ENCODE results near the gene MRPL53.

Gene MRPL53

DNA sequence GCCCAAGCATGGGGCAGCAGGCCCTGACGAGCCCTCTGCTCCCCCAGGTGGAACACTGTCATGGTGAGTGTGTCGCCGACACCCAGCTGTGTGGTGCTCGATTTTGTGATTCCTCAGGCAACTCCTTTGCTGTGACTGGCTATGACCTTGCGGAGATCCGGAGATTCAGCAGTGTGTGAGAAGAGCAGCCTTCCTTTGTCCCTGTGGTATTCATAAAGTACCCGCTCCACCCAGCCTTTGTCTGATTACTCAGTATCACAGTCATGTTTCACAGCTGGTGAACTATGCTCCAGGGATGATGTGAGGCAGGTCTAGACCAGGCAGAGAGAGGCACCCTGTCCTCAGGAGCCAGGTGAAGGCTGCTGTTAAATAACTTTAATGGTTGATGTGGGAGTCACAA is 47.0 kb downstream of the MRPL53 start:
- peak overlapping the region in 2 of 3 experiments; percentile 9 to 48 for H3K27ac Mint-ChIP-seq
- TF ChIP-seq CTCF (IDR thresholded peaks at IDR 0.05; ENCODE audit: unreplicated experiment in 3 of 3): no peak
- no peaks in the 10 kb centered on the region for H3K27me3 Mint-ChIP-seq (ENCODE audit: low read depth)
- H3K4me3 Mint-ChIP-seq: no peak overlapping the region
- H3K36me3 Mint-ChIP-seq (ENCODE audit: low read depth): peaks cover 49% of the 10 kb centered on the region
- H3K4me1 Mint-ChIP-seq: peaks cover 14% of the 10 kb centered on the region
- no peaks in the 10 kb centered on the region for H3K9me3 Mint-ChIP-seq

DNA sequence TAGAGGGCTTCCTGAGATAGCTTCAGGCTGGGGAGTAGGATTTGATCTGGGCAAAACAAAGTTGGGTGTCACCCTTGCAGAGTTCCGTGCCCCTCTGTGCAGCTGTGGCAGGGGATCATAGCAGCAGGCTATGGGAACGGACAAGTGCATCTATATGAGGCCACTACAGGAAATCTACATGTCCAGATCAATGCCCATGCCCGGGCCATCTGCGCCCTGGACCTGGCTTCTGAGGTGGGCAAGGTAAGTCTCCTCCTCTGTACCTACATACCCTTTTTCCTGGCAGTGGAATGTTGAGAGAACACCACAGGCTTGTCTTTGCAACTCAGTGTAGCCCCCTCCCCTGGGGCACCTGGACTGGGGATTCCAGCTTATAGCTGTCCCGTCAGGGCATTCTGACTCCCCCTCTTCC is 47.5 kb downstream of the MRPL53 start:
- Mint-ChIP-seq H3K27me3 (ENCODE audit: low read depth) (no peaks in the 10 kb centered on the region), H3K4me1 (peaks cover 14% of the 10 kb centered on the region), H3K9me3 (no peaks in the 10 kb centered on the region), H3K4me3 (peak overlapping the region; percentile 10 to 28 (median 17)), H3K27ac (peak overlapping the region in 1 of 3 experiments; percentile 30), H3K36me3 (ENCODE audit: low read depth) (peaks cover 45% of the 10 kb centered on the region)
- TF ChIP-seq CTCF (IDR thresholded peaks at IDR 0.05; ENCODE audit: unreplicated experiment in 3 of 3): no peak

DNA sequence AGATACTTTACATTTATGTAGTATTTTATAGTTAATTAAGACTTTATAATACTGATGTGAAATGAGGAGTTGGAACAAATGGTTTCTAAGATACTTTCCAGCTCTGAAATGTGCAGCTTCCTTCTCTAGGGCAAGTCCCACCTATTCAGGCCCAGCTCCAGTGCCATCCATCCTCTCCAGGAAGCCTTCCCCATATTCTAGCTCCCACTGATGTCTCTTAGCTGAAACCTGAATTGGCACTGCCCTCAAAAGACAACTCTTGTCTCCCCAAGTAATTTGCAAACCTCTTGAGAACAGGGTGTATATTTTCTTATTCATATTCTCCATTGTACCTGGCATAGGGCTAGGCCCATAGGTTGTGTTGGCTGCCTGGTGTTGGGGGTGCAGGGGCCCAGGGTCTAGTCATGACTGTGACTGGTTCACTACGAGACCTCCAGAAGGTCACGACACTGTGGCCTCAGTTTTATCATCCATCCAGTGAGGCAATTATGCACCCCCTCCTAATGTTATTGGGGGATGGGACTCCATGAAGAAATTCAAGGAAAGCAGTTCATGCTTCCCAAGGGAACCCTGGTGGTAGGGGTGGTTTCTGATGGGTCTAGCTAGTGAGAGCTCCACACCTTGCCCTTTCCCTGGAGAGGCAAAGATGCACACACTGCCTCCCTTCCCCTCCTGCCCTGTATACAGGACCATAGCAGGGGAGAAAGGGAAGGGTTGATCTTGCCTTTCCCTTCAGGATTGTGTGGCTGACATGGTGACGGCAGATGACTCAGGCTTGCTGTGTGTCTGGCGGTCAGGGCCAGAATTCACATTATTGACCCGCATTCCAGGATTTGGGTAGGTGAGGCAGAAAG is 48.1 kb downstream of the MRPL53 start:
- Mint-ChIP-seq H3K27me3 (ENCODE audit: low read depth) (no peaks in the 10 kb centered on the region), H3K27ac (peak overlapping the region in 1 of 3 experiments; percentile 30), H3K9me3 (no peaks in the 10 kb centered on the region), H3K4me1 (peaks cover 14% of the 10 kb centered on the region), H3K4me3 (peak overlapping the region; percentile 31 to 62 (median 36)), H3K36me3 (ENCODE audit: low read depth) (peaks cover 41% of the 10 kb centered on the region)
- no peak for TF ChIP-seq CTCF (IDR thresholded peaks at IDR 0.05; ENCODE audit: unreplicated experiment in 3 of 3)

GRCh38 chr2:74423231-74424095 is 49.0 kb downstream of the MRPL53 start:
- peaks cover 14% of the 10 kb centered on the region for H3K4me1 Mint-ChIP-seq
- H3K36me3 Mint-ChIP-seq (ENCODE audit: low read depth): peaks cover 32% of the 10 kb centered on the region
- H3K9me3 Mint-ChIP-seq: no peaks in the 10 kb centered on the region
- no peak for TF ChIP-seq CTCF (IDR thresholded peaks at IDR 0.05; ENCODE audit: unreplicated experiment in 3 of 3)
- H3K27ac Mint-ChIP-seq: peak overlapping the region in 1 of 3 experiments; percentile 26
- peak overlapping the region; percentile 97 to 98 (median 98) for H3K4me3 Mint-ChIP-seq
- H3K27me3 Mint-ChIP-seq (ENCODE audit: low read depth): no peaks in the 10 kb centered on the region

All from nephron (organoid).